ENCODE measurements around the gene DENND1A.

GRCh38 chr9:123353984-123354591 is 575.8 kb downstream of the DENND1A start:
- TF ChIP-seq CTCF (IDR thresholded peaks at IDR 0.05; ENCODE audit: insufficient read depth, low read depth, low read length), result peak; percentile 57
- no peak for TF ChIP-seq EZH2 (IDR thresholded peaks at IDR 0.05; ENCODE audit: insufficient read depth, low read length)

Measured in astrocyte (in vitro differentiated cells and primary cell).